Hippocampal formation (tissue), 2 donors: ENCODE data around the gene ACOXL.

Experiments
- DNase-seq, 2 donors: peaks; one replicate each; lab custom pipeline; 2025; lab: John Stamatoyannopoulos, UW

Gene ACOXL

DNA sequence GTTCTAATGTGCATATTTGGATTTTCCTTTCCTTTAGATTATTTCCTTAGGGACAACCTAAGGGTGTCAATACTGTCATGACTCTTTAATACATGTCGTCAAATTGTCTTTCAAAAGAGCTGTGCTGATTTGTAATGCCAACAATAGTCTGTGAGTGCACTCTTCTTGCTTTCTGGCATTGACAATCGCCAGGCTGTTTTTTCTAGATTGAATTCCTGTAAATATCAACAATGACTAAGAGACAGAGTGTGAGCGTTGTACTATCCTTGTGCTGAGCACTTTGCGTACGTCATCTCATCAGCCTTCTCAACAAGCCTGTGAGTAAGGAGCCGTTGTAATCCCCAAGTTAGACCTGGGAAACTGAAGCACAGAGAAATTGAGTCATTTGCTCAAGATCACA, 96.0 kb downstream of the ACOXL start:
- DNase-seq, result no peak

DNA sequence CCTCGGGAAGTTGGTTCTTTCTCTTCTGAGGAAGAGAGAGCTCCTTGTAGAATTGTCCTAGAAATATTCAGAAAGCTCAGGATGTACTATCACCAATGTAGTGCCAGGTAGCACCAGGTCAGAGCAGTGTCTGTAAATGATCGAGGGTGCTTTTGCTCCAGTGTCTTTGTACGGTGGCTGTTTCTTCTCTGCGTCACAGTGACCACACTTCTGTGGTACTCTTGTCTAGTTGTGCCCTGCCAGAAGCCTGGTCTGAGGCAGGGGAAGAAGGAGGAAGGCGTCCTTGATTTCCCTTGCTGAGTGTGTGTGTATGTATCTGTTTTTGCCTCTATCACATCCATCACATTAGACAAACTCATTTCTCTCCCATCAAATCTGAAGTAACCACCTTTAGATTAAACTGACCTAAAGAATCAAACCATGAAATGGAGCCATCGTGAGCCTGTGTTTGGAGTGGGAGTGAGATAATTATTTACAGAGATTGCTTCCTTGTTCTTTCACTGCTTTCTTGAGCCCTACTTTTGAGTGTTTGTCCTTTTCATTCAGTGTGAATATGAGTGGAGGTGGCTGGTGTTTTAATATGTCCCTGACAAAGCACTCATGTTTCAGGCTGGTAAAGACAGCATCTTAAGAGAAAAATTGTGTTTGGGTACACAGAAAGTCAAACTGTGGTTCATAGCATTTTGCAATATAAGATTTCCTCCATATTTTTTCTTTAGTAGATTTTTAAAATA, 97.2 kb downstream of the ACOXL start:
- DNase-seq, result no peak

DNA sequence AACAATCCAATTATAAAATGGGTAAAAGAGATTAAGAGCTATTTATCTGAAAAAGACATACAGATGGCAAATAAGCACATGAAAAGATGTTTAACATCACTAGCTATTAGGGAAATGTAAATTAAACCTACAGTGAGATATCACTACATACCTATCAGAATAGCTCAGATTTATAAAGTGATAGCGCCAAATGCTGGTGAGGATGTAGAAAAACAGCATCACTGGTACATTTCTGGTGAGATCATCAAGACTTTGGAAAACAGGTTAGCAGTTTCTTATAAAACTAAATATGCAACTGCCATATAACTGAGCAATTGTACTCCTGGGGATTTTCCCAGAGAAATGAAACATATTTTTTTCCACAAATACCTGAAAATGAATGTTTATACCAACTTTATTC, 100.4 kb downstream of the ACOXL start:
- no peak for DNase-seq

DNA sequence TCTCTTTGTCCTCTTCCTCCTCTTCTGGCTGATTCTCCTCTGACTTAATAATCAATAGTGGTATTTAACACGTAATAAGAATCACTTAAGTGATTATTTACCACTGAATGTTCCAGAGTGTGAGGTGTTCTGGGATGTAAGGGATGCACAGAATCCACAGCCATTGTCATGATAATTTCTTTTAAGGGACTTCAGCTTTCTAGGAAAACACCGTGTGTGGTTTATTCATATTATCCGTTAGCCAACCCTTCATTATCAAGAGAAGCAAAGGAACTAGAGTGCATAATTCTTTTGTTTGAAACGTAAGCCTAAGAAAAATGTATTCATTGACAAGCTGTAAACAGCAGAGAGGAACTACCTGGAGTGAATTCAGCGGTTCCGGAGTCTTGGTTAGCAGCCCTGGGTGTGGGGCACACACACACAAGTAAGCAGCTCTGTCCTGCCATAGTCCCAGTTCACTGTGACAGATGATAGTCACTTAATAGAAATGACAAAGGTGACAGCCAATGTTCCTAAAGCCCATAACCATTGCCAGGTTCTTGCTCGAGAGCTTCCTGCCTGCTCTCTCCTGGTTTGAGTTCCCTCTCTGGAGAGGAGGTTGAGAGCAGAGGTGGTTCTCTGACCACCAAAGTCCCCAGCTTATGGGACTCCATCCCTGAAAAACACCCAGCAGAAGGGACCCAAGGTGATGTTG, 101.9 kb downstream of the ACOXL start:
- no peak for DNase-seq

DNA sequence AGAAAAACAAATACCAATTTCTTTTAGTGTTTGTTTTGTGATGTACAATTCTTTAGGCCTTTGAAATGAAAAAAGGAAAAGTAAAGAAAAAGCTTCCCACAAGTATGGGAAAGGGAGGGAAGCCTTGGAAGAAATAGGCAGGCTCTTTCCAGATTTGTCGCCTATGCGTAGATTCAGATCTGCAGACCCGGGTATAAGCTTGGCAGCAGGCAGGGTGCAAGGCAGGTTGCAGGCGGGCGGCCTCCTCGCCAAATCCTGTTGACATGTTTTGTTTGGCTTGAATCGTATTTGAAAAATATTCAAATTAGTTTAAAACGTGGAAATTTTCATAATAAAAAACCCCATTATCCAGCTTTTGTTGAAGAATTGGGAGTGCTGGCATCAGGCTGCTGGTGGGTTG, 104.3 kb downstream of the ACOXL start:
- no peak for DNase-seq

DNA sequence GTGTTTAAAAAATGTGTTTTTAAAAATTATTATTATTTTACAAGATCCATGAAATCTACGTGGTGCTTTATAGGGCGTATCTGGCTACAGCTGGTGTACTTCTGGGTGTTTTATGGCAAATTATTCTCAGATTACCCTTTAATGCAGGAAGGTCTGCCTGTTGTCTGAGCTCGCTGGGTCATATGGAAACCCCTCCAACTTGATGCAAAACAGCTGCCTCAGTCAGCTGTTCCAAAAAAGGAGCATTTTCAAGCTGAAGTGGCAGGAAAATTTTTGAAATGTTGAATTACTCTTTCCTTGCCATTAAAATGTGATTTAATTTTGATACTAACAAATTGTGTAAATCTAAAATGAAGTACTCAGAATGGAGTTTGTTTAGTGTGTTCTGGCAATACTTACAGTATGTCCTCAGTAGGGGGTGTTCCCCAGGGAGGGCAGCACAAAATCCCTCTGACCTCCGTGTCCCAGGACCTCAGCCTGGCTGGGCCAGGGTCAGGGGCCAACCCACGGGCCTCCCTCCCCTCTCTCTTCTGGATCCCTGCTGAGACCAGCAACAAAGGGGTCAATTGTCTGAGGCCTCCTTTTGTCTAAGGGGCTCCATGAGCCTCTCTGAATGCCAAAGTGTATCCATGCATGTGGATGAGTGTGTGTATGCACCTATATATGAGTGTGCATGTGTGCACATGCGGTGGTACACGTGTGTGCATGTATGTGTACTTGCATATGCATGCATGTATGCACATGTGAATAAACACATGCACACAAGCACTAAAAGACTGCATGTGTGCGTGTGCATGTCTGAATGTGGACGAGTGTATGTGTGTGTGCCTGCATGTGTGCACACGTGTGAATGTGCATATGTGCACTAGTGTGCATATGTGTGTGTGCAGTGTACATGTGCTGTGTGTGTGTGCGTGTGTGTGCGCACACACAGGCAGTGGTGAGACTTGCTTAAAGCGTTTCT, 105.4 kb downstream of the ACOXL start:
- DNase-seq, result no peak

DNA sequence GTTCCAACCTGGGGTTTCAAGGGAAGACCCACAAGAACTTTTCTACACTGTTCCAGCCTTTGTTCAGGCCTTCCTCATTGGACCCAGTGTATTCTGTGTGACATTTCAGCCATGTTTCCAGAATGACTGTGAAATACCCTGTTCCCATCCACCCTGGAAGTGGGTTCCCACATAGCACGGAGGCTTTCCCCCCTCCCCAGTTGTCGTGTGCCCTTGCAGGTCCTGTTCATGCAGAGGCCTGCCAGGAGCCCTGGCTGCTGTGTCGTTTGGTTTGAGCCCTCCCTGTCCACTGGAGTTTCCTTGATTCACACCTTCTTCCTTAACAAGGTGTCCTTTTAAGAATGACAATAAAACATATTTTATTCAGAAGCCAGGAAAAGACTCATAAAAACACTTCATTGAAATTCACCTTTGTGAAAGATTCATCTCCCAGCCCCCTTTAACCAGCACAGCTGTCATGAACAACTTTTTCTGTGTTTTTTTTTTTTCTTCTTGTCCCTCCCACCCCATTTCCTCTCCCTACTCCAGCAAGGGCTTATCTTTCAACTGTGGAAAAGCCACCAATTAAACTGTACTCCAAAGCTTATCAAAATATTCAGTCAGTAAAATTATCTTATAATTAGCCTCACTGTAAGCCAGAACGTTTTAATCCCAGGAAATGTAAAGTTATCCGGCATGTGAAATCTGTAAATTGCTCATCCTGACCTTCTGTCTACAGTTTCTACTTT, 106.4 kb downstream of the ACOXL start:
- no peak for DNase-seq

DNA sequence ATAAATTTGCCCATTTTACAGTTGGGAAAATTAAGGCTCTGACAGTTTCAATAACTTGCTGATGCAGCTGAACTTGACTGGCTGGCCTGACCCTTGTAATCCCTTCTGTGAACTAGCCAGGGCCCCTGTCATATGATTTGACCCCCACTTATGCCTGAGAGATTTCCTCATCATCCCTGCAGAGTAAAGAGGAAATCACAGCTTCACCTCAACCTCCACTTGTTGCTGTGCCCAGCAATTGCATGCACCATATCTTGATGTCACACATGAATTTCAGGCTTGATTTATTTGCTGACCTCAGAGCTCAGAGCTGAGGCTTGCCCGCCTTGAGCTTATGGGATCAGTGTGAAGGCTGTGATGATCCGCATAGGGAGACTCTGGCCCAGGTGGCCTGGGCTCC, 108.1 kb downstream of the ACOXL start:
- no peak for DNase-seq

DNA sequence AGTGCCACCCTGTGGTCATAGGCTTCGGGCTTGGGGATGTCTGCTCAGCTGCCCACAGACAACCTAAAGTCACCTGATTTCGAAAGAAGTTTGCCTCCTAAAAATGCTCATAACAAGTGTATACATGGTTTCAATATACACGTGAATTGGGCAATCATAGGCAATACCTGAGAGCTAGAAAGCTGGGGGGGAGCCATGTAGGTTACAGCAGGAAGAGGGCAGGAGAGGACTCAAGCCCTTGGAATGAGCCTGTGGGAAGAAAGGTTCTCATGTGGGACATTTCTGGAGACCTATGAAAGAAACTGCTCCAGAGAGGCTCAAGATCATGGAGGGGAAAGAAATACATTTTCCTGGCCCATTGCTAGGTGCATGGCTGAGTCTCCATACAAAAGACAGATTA, 109.7 kb downstream of the ACOXL start:
- DNase-seq, result no peak

DNA sequence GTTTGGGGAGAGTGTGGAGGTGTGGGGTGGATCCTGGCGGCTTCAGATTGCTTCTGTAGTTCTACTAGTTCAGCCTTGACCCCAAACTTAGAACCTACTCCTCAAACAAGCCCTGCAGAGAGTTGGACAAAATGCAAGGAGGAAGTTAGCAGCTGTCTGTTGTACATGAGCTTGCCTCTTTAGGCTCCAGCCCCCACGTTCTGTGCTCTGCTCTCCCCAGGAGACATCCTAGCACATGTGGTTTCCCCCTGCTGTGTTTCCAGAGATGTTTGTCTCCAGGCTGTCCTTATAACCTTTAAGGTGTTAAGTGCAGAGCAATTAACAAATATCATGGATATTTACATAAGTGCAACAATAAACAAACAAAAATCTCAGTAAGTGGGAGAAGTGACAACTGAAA, 111.1 kb downstream of the ACOXL start:
- DNase-seq, result no peak

DNA sequence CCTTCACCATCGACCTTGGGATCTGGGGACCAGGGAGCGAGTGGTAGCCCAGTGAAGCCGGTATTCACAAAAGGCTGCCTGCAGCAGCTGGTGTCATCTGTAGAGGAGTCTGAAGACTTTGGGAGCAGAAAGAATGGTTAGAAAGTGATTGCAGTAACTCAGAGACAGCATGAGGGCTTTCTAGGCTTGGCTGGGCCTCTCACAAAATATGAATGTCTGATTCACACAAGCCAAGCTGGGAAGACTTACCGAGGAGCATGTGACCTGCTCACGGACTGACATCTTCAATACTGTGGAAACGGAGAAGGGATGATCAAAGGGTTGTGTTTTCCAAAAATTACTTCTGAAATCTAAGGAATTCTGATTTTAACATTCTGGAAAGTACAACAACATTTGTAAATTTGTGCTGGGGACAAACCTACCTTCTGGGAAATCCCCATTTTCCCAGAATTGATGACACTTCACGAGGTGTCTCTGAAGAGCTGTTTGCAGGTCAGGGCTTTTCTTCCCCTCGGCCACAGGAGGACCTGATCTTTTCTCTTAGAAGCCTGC, 111.7 kb downstream of the ACOXL start:
- DNase-seq, result no peak

DNA sequence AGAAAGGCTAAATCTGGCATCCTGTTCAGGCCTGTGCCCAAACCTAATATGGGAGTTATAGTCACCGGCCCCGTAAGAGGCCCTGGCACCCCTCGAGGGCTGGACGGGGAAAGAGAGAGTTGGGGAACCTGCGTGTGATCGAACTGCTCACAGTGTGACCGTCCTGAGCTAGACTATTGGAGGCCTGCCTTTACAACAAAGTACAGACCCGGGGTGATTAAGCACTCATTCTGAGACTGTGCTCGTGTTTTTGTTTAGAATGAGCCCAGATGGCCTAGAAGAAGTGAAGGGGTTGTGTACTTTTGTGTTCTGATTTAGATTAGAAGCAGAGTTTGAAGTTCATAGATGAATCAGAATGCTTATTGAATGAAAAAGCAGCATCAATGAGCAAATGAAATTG, 115.3 kb downstream of the ACOXL start:
- no peak for DNase-seq

DNA sequence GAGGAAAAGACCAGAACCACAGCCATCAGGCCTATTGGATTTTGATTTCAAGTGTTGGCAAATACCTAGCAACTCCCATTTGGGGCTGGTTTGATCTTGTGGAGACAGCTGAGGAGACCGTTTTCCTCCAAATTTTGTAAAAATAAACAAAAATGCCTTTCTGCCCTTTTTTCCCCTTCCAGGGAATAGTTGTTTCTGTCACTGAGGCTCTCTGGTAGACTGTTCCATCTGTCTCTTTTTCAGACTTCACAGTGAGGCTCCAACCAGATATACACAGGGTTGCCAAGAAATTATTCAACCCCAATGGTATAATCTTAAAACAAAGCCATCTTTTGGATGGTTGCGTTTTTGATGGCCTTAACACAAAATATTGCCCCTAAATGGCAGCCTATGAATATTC, 115.7 kb downstream of the ACOXL start:
- no peak for DNase-seq

DNA sequence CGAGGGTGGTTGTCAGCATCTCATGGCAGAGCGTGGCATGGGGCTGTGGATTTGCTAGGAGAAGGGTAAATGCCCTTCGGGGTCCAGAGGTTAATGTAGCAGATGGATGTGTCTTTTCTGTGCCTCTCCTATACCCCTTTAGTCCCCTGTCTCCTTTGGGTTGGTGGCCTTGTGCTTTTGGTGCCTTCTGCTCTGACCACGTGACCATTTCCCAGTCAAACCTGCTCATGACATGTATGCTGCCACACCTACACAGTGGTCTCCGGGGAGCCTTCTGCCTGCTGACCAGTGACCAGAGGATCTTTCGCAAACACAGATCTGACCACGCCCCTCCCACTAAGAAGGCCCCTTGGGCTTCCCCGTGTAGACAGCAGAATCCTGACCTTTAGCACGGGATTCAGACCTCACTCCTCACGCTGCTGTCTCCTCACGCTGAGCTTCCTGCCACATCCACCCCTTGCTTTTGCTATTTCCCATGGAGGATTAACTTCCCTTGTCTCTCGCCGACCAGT, 116.2 kb downstream of the ACOXL start:
- no peak for DNase-seq

DNA sequence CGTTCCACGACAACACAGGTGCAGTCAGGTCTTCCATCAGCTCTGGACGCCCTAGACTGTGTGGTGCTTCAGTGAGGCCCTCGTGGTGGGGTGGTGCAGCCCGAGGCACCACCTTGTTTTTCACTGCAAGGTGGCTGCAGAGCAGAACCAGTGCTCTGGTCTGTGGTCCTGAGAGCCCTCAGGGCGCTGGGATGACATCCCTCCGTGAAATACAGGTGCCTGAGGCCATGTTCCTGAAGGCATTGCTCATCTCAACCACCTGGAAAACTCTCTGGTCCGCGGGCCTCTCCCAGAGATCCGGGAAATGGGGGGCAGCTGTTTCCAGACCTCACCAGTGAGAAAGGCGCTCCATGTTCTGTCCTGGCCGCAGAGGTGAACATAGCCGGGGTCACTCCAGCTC, 119.2 kb downstream of the ACOXL start:
- no peak for DNase-seq

DNA sequence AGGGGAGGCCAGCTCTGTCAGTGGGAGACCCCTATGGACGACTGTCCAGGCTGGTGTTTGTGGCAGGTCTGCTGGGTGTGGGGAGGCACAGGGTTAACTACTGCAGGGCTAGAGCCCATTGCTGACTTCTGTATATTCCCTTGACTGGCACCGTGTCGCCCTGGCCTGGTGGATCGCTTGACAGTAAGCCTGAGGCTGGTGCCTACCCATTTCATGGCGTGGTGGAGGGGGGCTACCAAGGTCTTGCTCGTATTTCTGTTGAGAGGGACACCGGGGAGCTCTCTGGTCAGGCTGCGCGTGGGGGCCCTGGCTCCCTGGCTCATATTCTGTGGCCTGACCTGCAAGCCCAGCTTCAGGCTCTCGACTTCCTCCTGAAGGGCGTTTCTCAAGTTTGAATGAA, 119.7 kb downstream of the ACOXL start:
- no peak for DNase-seq

DNA sequence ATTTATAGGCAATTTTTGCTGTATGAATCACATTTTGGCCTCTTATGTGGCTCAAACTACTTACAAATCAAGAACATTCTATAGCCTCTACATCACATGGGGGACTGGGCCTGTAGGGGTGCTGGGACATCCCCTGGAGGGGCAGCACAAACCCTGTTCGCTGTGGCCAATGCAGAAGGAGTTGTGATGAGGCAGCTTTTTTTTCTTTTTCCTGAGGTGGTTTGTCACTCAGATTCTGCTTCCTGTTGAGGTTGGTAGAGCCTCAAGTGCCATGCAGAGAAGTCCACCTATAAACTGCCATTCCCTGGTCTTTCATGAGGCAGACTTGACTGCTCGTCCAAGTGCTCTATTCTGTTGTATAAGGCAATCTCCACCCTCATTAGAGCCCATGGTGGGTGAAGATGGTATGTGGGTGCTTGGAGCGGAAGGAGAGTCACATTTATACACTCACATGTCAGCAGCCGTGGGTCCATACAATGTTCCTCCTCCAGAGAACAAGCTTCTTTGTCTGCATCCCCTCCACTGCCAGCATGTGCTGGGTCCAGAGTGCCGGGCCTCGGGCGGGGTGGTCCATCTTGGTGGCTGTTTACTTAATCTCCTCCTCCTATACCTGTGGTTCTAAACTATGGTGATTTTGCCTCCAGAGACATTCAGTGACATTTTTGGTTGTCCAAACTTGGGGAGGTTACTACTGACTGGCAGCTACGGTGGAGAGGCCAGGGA, 120.3 kb downstream of the ACOXL start:
- DNase-seq, result no peak

DNA sequence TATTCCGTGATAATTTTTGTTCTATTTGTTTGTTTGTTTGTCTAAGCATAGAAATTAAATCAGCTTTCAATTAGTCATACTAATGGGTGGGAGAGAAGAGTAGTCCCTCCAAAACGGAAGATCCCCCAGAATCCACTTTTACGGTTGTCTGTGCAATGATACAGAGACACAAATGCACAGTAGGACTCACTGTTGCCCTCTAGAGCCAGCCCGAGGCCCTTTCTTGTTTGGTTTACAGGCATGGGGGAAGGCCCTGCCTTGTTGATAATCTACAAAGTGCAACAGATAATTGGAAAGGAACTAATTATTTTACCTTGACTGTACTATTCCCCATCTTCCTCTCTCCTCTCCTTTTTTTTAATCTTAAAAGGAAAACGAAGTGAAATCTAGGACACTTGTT, 121.1 kb downstream of the ACOXL start:
- peak; percentile 4 to 32 for DNase-seq

DNA sequence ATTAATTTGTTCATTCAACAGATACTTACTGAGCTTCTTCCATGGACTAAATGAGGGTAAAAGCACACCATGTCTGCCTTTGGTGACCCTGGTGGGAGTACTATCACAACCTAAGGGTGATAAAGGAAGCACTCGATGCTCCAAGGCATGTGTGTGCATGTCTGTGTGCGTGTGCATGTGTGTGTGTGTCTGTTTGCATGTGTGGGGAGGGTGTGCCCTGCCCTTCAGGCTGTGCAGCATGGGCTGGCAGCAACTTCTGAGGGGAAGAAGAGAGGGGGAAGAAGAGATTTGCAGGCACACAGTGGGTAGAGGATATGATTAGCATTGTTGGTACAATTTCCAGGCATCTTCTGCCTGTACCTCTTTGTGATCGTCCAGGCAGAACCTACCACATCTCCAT, 121.6 kb downstream of the ACOXL start:
- no peak for DNase-seq

DNA sequence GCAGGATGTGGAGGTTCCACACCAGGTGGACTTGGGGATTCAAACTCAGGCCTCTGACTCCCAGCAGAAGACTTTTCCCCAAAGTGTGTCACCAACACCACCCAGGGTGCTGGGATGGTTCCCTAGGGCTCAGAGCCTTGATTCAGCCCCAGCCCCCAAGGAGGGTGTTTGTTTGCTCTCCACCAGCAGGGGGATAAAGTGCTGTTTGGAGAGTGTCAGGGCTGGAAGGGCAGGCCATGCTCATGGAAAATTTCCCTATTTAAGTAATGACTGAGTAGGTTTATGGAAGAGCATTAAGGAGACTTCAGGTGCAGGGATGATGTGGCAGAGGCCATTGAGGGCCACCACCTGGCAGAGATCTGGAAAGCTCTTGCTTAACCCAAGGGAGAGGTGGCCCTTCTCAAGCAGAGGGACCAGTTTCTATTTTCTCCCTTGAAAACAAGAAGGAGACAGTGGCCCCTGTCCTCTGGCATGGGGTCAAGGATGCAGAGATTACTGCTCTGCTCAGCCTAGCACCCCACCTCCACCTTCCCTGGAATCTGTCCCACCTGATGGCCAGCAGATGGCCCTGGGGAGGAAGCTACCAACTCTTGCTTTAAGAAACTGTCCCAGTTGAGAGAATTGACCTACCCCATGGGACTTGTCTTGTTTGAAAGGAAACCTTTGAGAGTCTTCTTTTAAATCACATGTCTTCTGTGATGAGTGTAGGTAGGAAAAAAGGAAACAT, 122.1 kb downstream of the ACOXL start:
- DNase-seq, result no peak
